SU-DHL-6 (cell line): Measurements from ENCODE around the gene FBN1.

Experiments
- EZH2phosphoT487 ChIP-seq: fragments of 200-600 bp; sonication (generic), shearing (Covaris generic); conservative IDR thresholded peaks from 2 replicates; pipeline ENCODE4 v1.6.1; 2018; ENCODE audit warnings: mild to moderate bottlenecking, antibody characterized with exemption, low read length, moderate library complexity, mixed read lengths
- TF ChIP-seq, protein P1 (sequence below): fragments of 200-600 bp; sonication (generic); IDR thresholded peaks from one replicate; pipeline ENCODE4 v1.5.1; 2017; ENCODE audit warnings: antibody characterized with exemption, mild to moderate bottlenecking, low read length, moderate library complexity; ENCODE audit not compliant: insufficient read depth, poor library complexity, severe bottlenecking

GRCh38 chr15:48466079-48466478 lies 179.4 kb downstream of the FBN1 start:
- TF ChIP-seq EZH2phosphoT487, result no peak
- TF ChIP-seq, protein P1, sequence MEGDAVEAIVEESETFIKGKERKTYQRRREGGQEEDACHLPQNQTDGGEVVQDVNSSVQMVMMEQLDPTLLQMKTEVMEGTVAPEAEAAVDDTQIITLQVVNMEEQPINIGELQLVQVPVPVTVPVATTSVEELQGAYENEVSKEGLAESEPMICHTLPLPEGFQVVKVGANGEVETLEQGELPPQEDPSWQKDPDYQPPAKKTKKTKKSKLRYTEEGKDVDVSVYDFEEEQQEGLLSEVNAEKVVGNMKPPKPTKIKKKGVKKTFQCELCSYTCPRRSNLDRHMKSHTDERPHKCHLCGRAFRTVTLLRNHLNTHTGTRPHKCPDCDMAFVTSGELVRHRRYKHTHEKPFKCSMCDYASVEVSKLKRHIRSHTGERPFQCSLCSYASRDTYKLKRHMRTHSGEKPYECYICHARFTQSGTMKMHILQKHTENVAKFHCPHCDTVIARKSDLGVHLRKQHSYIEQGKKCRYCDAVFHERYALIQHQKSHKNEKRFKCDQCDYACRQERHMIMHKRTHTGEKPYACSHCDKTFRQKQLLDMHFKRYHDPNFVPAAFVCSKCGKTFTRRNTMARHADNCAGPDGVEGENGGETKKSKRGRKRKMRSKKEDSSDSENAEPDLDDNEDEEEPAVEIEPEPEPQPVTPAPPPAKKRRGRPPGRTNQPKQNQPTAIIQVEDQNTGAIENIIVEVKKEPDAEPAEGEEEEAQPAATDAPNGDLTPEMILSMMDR, result no peak
